Kidney glomerular epithelial cell (primary cell): ENCODE results near the gene RNF13.
"Not testable (repeated sequence)": the region's sequence is repeated elsewhere in the genome, so short reads cannot be mapped to it uniquely, and the experiment has no call there.

ENCODE experiments used
- DNase-seq: peaks from one replicate; lab custom pipeline; 2025; lab: John Stamatoyannopoulos, UW

The RNF13 gene

GRCh38 chr3:149957361-149958125, 144.5 kb downstream of the RNF13 start:
- DNase-seq, result no peak

DNA sequence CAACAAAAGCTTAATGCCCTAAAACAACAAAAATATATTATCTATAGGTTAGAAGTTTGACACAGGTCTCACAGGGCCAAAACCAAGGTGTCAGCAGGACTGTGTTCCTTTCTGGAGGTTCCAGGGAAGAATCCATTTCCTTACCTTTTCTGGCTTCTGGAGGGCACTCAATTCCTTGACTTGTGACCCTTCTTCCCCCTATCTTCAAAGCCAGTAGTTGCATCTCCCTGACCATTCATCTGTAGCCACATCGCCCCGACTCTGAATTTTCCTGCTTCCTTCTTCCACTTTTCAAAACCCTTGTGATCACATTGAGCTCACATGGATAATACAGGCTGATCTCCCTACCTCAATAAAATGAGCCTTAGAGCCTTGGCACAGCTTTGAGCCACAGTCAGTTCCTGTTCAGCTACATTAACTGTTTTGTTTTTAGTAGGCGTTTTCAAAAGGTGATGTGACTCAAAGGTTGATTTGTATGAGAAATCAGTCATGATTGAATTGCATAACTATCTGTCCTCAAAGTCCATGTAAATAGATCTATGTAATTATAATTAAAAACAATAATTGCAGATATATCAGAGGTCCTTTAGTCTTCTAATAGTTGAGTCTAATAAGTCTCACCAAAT, 145.3 kb downstream of the RNF13 start:
- no peak for DNase-seq

- DNase-seq, result no peak
These were observed 146.4 kb downstream of the RNF13 start for GRCh38 chr3:149959443-149959842.

DNA sequence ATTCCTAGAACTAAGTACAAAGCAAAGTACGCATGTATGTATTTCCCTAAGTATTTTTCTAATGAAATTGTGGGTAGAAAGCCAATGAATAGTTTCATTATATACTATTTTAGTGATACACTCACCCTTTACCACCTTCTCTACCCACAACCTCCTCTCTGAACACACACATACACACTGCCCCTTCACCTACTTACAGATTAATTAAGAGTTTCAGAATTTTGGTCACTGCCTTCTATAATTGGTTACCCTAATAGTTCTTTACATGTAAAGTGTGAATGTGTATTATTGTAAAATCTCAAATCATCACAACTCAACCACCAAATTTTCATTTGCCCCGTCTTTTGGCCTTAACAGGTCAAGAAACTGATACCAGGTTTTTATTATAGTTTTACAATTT, 150.5 kb downstream of the RNF13 start:
- DNase-seq, result no peak

GRCh38 chr3:149964291-149964690, 151.3 kb downstream of the RNF13 start:
- DNase-seq, result no peak

GRCh38 chr3:149965278-149965677, 152.3 kb downstream of the RNF13 start:
- no peak for DNase-seq

DNA sequence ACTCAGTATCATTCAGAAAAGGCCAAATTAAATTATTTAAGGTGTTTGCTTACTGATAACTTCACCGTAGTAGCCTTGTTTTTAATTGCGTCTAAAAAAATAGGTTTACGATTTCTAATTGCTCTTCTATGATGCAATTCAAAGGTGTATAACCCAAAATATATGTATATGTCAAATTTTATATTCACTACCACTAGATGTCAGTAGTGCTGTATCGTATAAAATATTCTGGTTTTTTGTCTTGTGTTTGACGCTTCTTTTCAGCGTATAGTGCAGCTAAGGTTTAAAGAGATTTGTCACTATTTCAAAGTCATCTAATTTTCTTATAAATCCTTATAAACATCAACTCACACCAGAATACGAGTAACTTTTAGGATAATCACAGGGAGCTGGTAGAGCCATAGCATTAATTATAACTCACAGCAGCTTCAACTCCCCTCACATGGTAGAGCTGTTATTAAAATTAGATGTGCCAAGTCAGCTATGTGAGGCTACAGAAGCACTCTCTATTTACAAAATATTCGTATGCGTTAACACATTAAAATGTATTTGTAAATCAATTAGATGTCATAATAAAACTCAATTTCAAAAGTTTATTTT, 154.2 kb downstream of the RNF13 start:
- DNase-seq, result peak; percentile 61

DNA sequence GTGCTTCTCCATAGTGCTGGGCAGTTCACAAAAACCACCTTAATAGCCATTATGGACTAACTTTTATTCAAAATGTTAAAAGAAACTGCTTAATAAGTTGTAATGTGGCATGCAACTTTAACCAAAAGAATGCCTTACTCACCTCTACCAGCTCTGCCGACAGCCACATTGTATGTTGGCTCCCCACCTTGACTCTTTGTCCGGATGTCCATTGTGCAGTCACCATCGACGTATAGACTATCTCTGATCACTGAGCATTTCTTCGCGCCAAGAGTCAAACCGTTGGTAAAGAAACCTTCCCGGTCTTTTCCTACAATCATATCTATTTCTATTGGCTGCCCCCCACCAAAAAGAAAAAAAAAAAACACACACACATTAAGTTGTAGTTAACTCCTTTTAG, 155.2 kb downstream of the RNF13 start:
- no peak for DNase-seq

DNA sequence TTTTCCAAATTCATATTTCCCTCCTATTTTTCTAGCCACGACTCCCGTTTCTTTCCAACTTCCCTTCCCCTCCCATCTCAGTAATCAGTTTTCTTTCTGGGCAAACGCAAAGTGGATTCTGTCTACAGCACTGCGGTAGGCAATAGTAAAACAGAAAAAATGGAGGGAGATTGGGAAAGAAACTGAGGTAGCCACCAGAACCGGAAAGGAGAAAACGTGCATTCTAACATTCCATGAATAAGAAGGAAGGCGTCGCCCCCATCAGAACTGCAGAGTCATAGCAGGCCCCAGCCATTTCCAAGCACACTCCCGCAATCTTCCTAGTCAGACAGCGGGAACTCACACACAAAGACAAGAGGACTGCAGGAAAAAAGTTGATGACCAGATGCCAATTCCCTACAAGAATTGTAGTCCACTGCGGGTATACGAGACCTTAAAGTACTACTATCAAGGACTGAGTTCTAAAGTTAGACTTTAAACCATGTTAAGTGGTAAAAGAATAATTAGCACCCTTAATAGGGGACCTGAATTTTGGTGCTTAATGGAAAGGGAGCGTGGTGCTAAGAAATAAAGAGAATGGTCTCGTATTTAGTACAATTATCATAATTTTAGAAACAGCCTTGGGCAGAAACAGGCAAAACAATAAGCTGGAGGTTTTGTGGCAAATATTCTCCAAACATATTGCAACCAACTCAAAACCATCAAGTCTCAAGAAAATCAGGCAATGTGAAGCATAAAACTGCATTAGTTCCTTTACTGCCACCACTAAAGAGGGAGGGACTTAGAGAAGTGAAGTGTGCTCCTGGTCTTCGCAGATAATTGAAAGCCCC, 156.3 kb downstream of the RNF13 start:
- peak; percentile 87 for DNase-seq

DNA sequence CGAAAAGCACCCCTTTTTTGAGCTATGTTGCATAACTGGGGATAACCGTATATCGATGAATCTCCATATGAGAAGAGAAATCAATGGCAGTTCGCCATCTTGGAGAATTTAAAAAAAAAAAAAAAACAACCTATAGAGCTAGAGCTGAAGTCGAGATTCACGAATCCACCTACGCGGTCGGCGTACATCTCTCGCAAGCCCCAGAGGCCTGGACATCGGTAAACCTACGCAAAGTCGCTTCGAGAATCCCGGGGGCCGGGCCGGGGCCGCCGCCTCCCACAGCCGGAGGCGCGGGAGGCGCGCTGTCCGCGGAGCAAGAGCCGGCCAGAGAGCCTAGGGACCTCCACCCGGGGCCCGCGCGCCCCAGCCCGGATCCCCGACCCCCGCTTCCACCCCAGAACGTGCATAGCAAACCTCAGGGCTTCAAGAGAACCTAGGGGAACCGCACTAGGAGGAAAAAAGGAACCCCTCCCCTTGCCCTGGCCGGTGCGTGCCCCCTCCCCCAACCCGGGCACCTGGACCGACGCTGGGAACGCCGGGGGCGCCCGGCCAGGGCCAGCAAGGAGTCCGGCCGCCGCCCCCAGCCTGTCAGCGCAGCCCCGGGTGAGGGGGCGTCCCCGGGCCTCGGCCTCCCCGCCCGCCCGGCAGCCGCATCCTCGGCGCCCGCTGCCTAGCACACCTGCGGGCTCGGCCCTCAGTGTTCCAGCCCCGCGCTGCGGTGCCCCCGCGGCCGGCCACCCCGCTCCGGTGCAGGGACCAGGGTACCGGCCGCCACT, 157.1 kb downstream of the RNF13 start:
- peak; percentile 67 for DNase-seq

- peak; percentile 61 for DNase-seq
These were observed 157.8 kb downstream of the RNF13 start, which contains the start of gene PFN2 for GRCh38 chr3:149970716-149971402. Gene PFN2, minus strand, starts transcription at chr3:149970895. Its CDS starts 39 bp downstream, at chr3:149970856.

DNA sequence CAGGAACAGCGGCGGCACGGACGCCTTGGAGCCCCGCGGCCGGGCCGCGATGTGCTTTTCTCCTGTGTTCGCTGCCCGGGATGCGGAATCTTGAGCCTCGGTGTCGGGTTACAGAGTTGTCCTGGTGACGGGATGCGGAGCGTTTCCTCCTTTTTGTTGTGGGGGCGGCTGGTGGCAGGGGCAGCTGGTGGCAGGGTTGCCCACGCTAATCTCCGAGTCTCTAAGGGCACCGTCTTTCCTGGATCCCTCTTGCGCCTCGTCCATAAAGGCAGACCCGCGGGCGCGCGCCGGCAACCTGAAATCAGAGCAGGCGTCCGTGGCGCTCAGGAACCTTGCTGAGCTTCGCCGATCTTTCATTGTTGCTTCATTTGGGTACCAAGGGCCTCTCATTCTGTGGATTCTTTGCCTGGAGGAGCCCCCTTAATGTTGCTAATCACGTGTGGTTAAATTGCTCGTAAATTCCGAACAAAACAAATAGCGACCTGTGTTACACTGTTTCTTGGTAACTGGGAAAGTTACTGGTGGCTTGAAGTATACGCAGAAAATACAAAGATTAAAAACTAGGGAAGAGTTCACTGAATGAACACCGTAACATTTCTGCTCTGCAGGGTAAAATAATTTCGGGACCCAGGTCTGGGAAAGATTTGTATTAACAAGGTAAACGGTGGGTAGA, 158.5 kb downstream of the RNF13 start:
- peak; percentile 61 for DNase-seq

- no peak for DNase-seq
These were observed 162.9 kb downstream of the RNF13 start for GRCh38 chr3:149975919-149976318.

GRCh38 chr3:149977386-149977785, 164.4 kb downstream of the RNF13 start:
- no peak for DNase-seq

DNA sequence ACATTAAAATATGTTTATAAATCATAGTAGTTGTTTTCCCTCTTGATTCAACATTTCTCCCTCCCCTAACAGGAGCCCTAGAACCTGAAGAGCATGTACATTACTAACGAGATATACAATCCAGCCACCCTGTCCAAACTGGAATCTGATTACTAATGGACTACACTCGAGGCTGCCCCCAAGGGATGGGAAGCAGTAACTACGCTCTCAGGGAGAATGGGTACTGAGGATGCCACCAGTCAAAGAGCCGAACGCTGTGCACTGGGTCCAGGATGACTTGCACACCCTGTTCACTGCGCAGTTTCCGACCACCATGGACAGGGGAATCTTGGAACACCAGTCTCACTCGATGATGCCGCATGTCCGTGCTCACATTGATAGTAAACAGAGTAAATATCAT, 169.0 kb downstream of the RNF13 start:
- not testable (repeated sequence) for DNase-seq

DNA sequence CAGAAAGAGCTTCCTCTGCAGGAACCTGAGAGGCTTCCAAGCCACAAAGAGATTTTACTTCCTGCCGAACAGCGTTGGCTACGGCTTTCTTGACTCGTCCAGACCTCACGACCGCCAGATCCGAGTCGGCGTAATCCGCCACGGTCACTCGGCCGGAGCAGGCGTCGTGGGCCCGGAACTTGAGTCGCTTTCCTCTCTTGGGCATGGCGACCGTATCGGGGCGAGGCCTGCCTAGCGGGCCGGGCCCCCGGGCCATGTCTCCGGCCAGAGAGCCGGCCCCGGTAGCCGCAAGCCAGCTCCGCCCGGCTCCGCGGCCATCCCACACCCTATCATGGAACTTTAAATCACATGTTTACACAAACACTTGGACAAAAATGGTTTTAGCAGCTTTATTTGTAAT, 170.0 kb downstream of the RNF13 start:
- not testable (repeated sequence) for DNase-seq

- no peak for DNase-seq
These were observed 170.6 kb downstream of the RNF13 start for GRCh38 chr3:149983628-149984027.

DNA sequence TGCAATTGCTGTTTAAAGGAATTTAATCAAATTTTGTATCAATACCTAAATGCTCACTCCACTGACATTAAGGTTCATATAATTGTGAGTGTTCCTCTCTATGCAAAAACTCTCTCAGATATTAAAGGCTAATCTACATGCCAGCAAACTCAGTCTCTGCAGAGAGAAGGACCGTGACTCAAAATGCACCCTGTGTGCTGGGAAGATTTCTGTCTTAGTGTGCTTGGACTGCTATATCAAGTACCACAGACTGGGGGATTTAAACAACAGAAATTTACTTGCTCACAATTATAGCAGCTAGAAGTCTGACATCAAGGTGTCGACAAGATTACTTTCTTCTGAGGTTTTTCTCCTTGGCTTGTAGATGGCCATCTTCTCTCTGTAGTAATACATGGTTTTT, 176.3 kb downstream of the RNF13 start:
- DNase-seq, result no peak

- no peak for DNase-seq
These were observed 177.5 kb downstream of the RNF13 start for GRCh38 chr3:149990423-149990948.

DNA sequence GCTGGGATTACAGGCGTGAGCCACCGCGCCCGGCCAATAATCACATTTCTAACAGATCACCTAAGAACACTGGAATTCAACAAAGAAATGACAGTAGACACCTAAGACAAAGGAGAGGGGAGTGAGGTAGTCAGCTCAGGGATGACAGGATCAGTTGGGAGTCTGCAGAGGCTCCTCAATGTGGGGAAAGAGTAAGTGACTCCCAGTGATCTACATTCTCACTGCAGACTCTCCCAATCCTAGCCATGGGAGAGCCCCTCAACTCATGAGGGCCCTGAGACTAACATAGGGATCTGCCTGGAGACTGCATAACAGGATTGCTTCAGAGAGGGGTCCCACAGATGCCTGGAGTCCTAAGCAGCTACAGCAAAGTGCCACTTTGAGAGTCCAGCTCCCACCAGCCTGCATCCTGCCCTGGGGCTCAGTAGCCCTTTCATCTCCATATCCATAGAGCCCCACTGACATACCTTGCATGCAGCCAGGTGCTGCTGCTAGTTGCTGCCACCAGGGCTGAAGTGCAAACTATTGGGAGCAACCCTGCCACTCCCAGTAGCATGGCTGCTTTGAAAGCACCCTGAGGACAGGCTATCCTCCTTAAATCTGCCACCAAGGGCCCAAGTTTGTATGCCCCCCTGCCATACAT, 179.5 kb downstream of the RNF13 start:
- DNase-seq, result no peak
